ENCODE measurements around the gene KCNQ2.

The KCNQ2 gene

DNA sequence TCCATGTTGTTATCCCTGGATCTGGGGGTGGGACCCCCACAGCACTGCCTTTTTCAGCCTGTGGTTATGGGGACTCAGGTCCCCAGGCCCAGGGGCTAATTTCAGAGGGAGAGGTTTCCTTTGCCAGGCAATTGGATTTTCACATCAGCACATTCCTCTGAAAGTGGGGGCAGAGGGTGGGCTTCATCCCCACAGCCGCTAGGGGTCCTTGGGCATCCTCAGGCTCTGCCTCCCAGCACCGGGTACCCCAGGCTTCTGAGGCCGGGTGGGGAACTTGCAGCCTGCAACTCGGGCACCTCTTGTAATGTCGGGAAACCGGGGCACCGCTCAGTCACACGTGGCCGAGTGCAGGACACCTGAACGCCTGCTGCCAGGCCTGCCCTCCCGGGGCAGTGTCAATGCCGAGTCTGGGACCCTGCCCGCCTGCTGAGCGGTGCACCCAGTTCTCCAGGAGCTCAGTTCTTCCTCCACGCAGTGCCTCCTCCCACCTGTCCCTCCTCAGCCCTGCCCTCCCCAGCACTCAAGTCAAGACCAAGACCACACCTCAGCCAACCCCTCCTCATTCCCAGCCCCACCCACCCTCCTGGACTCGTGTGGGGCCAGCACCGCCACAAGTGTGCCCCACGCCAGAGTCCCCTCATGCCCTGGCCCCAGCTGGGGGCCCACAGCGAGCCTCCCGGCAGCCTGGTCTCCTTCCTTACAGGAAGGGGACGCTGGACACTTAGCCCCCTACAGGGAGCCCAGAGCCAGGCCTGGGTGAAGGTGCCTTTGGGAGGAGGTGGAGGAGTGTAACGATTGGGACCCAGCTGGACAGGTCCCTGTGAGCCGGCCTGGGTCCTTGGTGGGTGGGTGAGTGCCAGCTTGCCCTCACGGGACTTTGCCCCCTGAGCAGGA is 102.5 kb downstream of the KCNQ2 start:
- Histone ChIP-seq H3K4me1 (ENCODE audit: insufficient read depth, low read length) (no peaks in the 10 kb centered on the region), H3K27ac (ENCODE audit: low read depth, low read length) (no peak overlapping the region), H3K4me3 (ENCODE audit: low read depth in 1 of 2, low read length in 2 of 2) (no peak overlapping the region), H3K27me3 (ENCODE audit: control insufficient read depth in 1 of 2, insufficient read depth in 2 of 2, low read length in 2 of 2) (peaks cover 0 to 21% of the 10 kb centered on the region in 2 donors), H3K36me3 (ENCODE audit: insufficient read depth, low read length) (no peaks in the 10 kb centered on the region), H3K9me3 (ENCODE audit: low read length) (no peaks in the 10 kb centered on the region), H3K9ac (ENCODE audit: low read length) (no peak overlapping the region)

DNA sequence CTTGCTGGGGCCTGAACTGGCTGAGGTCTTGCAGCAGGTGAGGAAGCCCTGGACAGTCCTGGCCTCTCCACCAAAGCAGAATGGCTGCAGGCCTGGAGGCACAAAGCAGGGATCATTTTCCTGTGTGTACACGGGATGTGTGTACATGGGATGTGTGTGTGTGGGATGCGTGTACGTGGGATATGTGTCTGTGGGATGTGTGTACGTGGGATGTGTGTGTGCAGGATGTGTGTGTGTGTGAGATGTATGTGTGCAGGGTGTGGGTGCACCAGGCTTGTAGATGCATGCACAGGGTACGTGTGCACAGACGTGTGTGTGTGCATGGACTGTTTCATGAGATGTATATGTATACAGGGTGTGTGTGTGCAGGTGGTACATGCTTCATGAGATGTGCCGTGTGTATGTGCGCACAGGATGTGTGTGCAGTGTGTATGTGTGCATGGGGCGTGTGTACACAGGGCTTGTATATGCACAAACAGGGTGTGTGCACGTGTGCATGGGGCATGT is 103.4 kb downstream of the KCNQ2 start:
- H3K27me3 ChIP-seq (ENCODE audit: control insufficient read depth in 1 of 2, insufficient read depth in 2 of 2, low read length in 2 of 2), result peaks cover 0 to 21% of the 10 kb centered on the region in 2 donors

DNA sequence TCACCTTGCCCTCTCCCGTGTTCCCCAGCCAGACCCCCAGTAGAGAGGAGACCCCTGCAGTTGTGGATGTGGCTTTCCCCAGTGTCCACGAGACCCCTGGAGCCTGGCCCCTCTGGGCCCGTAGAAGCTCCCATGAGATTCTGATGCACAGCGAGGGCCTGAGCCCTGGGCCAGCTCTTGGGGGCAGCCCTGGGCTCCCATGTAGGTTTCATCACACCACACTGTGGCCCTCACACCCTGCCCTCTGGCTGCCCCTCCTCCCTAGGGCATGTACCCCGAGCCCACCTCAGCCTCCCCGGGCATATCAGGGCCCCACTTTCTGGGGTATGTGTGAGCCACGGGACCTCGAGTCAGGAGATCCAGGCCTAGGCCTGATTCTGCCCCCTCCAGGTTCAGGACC is 104.3 kb downstream of the KCNQ2 start:
- H3K9ac ChIP-seq (ENCODE audit: low read length), result no peak overlapping the region
- no peak overlapping the region for H3K4me3 ChIP-seq (ENCODE audit: low read depth in 1 of 2, low read length in 2 of 2)
- no peaks in the 10 kb centered on the region for H3K9me3 ChIP-seq (ENCODE audit: low read length)
- no peaks in the 10 kb centered on the region for H3K36me3 ChIP-seq (ENCODE audit: insufficient read depth, low read length)
- H3K4me1 ChIP-seq (ENCODE audit: insufficient read depth, low read length), result no peaks in the 10 kb centered on the region
- peaks cover 0 to 25% of the 10 kb centered on the region in 2 donors for H3K27me3 ChIP-seq (ENCODE audit: control insufficient read depth in 1 of 2, insufficient read depth in 2 of 2, low read length in 2 of 2)
- no peak overlapping the region for H3K27ac ChIP-seq (ENCODE audit: low read depth, low read length)

More for the DNA sequence above, 103.4 kb downstream of the KCNQ2 start:
- Histone ChIP-seq H3K9ac (ENCODE audit: low read length) (no peak overlapping the region), H3K36me3 (ENCODE audit: insufficient read depth, low read length) (no peaks in the 10 kb centered on the region), H3K27ac (ENCODE audit: low read depth, low read length) (no peak overlapping the region), H3K9me3 (ENCODE audit: low read length) (no peaks in the 10 kb centered on the region), H3K4me3 (ENCODE audit: low read depth in 1 of 2, low read length in 2 of 2) (no peak overlapping the region), H3K4me1 (ENCODE audit: insufficient read depth, low read length) (no peaks in the 10 kb centered on the region)

DNA sequence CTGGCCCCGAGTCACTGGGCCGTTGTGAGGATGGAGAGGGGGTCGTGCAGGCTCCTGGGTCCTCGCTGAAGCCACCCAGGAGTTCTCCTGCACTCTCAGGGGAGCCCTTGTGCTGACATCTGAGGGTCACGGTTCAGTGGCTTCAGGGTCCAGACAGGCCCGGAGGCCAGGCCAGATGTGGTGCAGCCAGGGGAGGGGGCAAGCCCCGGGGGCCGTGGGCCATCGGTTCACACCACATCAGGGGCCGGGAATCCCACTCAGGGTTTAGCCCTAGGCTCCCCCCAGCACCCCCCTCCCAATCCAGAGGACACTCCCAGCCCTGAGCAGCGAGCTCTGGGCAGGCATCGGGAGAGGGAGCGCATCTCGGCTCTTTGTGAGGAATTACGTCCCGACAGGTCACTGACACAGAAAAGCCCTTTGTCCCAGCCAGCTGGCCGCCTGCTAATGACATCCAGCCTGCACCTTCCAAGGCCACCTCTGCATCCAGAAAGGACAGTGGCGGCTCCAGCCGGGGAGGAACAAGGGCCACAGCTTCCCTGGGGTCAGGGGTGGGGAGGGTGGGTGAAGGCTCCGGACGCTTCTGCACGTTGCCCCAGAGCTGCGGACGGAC is 104.9 kb downstream of the KCNQ2 start:
- H3K36me3 ChIP-seq (ENCODE audit: insufficient read depth, low read length), result no peaks in the 10 kb centered on the region
- no peak overlapping the region for H3K27ac ChIP-seq (ENCODE audit: low read depth, low read length)
- peaks cover 0 to 22% of the 10 kb centered on the region in 2 donors for H3K27me3 ChIP-seq (ENCODE audit: control insufficient read depth in 1 of 2, insufficient read depth in 2 of 2, low read length in 2 of 2)
- H3K4me1 ChIP-seq (ENCODE audit: insufficient read depth, low read length), result no peaks in the 10 kb centered on the region
- H3K4me3 ChIP-seq (ENCODE audit: low read depth in 1 of 2, low read length in 2 of 2), result no peak overlapping the region
- H3K9ac ChIP-seq (ENCODE audit: low read length), result no peak overlapping the region
- no peaks in the 10 kb centered on the region for H3K9me3 ChIP-seq (ENCODE audit: low read length)

DNA sequence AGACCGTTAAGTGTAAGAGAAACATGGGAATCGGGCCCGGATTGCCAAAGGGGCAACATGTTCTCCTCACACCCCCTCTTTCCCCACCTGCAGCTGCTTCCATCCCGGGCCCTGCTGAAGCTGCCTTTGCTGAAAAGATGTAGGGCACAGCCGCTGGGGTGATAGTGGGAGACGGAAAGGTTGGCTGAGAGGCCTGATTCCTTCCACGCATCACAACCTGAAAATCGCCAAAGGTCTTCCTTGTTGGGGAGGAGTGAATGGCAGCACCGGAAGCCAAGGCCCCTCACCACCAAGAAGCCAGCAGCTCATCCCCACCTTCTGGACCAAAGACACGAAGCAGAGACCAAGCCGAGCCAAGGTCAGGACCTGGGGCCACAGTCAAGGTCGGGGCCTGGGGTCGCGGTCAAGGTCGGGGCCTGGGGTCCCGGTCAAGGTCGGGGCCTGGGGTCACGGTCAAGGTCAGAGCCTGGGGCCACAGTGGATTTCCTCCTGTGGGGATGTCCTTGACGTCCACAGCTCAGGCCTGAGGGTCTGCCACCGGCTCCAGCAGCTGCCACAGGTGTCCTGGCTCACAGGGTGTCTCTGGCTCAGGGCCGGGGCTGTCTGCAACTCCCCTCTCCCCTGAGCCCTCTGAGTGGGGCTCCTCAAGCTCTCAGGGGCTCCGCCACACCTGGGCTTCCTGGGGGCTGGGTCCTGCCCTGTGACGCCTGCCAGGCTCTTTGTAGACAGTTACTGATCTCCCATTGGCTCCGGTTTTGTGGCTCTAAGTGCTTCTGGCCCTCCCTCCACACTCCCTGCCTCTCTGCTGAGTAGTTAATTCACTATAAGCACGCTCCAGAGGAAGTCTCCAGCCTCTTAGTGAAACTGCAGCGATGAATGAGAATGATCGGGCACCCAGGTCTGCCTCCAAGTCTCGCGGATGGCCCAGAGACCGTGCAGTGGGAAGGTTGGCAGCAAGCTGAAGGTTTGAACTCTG is 105.8 kb downstream of the KCNQ2 start:
- no peaks in the 10 kb centered on the region for H3K9me3 ChIP-seq (ENCODE audit: low read length)
- no peak overlapping the region for H3K9ac ChIP-seq (ENCODE audit: low read length)
- H3K27me3 ChIP-seq (ENCODE audit: control insufficient read depth in 1 of 2, insufficient read depth in 2 of 2, low read length in 2 of 2), result peaks cover 0 to 24% of the 10 kb centered on the region in 2 donors
- H3K4me3 ChIP-seq (ENCODE audit: low read depth in 1 of 2, low read length in 2 of 2), result no peak overlapping the region
- H3K27ac ChIP-seq (ENCODE audit: low read depth, low read length), result no peak overlapping the region
- H3K36me3 ChIP-seq (ENCODE audit: insufficient read depth, low read length), result no peaks in the 10 kb centered on the region
- no peaks in the 10 kb centered on the region for H3K4me1 ChIP-seq (ENCODE audit: insufficient read depth, low read length)

DNA sequence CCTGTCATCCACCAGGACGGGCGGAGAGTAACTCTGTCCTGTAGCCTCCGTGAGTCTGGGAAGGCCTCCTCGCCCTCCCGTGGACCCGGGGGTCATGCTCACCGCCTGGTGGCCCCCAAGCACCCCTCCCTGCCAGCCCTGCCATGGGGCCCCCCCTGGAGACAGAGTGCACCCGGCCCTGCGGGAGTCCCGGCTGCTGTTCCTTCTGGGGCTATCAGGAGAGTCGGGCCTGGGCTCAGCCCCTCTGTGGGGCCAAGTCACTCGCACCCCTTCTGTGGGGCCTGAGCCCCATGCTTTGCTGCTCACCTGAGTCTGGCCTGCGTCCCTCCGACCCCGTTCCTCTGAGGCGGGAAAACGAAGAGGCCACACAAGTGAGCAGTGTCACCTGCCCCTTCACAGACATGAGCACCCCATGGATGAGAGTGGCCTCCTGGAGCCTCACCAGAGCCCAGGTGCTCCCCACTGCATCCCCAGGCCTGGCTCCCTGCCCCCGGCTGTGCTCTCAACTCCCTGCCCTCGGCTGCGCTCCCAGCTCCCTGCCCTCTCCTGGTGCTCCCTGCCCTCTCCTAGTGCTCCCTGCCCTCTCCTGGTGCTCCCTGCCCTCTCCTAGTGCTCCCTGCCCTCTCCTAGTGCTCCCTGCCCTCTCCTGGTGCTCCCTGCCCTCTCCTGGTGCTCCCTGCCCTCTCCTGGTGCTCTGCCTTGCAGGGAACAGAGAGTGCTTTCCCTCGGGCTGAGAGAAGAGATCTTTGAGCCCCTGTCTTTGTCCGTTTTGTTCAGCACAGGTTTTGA is 106.7 kb downstream of the KCNQ2 start:
- Histone ChIP-seq H3K36me3 (ENCODE audit: insufficient read depth, low read length) (no peaks in the 10 kb centered on the region), H3K4me1 (ENCODE audit: insufficient read depth, low read length) (no peaks in the 10 kb centered on the region), H3K9me3 (ENCODE audit: low read length) (no peaks in the 10 kb centered on the region), H3K27me3 (ENCODE audit: control insufficient read depth in 1 of 2, insufficient read depth in 2 of 2, low read length in 2 of 2) (peaks cover 0 to 23% of the 10 kb centered on the region in 2 donors), H3K27ac (ENCODE audit: low read depth, low read length) (no peak overlapping the region), H3K9ac (ENCODE audit: low read length) (no peak overlapping the region), H3K4me3 (ENCODE audit: low read depth in 1 of 2, low read length in 2 of 2) (no peak overlapping the region)

DNA sequence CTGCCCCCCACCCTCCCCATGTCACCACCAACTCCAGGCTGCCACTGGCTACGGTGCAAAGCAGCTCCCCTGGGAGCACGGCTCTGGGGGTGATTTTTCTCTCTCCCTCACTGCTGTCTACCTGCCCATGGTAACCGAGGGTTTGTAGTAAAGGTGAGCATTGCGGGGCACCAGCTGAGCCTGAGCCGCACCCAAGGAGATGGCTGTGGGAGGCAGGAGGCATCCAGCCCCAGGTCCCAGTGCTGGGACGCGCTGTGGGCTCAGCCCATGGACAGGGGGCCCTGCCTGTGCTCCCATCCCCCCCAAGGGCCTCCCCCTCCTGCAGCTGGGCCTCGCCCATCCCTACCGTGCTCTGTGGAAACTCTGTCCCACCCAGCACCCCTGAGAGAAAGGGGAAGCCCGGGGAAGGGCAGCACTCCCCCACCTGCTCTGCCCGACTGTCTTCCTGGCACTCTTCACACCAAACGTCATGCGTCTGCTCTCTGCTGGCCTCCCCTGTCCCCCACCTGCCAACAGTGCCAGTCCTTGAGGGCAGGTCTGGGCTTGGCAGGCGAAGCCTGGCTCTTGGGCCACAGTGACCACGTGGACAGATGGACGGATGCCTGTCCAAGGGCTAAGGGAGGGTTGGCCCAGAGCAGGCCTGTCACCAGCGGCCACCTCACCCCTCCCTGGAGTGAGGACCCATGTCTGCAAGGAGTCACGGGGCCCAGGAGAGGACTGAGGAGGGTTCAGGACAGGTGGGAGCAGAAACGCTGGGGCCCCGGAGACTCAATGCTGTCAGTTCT is 107.5 kb downstream of the KCNQ2 start:
- H3K27ac ChIP-seq (ENCODE audit: low read depth, low read length), result no peak overlapping the region
- no peaks in the 10 kb centered on the region for H3K4me1 ChIP-seq (ENCODE audit: insufficient read depth, low read length)
- H3K9me3 ChIP-seq (ENCODE audit: low read length), result no peaks in the 10 kb centered on the region
- H3K27me3 ChIP-seq (ENCODE audit: control insufficient read depth in 1 of 2, insufficient read depth in 2 of 2, low read length in 2 of 2), result peaks cover 0 to 31% of the 10 kb centered on the region in 2 donors
- no peak overlapping the region for H3K4me3 ChIP-seq (ENCODE audit: low read depth in 1 of 2, low read length in 2 of 2)
- no peaks in the 10 kb centered on the region for H3K36me3 ChIP-seq (ENCODE audit: insufficient read depth, low read length)
- H3K9ac ChIP-seq (ENCODE audit: low read length), result no peak overlapping the region

DNA sequence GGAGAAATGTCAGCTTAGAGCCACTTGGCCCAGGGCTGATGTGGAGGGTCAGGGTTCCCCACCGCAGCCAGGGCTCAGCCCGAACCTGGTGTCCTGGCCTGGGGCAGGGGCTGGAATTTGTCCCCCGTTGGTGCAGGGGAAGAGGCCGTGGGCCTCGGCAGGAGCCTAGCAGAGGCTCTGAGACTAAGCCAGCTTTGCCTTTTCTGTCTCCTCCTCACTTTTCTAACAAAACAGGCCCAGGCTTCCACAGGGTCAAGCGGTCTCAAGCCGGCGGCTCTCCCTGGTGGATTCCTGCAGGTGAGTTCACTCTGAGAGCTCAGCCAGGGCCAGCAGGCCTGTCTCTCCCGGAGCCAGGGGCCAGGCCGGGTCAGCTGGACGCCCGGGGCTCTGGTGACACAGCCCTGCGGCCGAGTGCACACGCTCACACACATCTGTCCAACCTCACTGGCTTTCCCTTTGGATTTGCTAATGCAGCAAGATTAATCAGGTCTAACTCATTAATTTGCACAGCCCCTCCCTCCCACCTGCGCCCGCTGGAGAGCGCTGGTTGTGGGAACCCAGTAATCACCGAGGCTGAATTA is 108.4 kb downstream of the KCNQ2 start:
- Histone ChIP-seq H3K4me1 (ENCODE audit: insufficient read depth, low read length) (no peaks in the 10 kb centered on the region), H3K27me3 (ENCODE audit: control insufficient read depth in 1 of 2, insufficient read depth in 2 of 2, low read length in 2 of 2) (peaks cover 0 to 40% of the 10 kb centered on the region in 2 donors), H3K27ac (ENCODE audit: low read depth, low read length) (no peak overlapping the region), H3K9me3 (ENCODE audit: low read length) (no peaks in the 10 kb centered on the region), H3K4me3 (ENCODE audit: low read depth in 1 of 2, low read length in 2 of 2) (no peak overlapping the region), H3K9ac (ENCODE audit: low read length) (no peak overlapping the region), H3K36me3 (ENCODE audit: insufficient read depth, low read length) (no peaks in the 10 kb centered on the region)

DNA sequence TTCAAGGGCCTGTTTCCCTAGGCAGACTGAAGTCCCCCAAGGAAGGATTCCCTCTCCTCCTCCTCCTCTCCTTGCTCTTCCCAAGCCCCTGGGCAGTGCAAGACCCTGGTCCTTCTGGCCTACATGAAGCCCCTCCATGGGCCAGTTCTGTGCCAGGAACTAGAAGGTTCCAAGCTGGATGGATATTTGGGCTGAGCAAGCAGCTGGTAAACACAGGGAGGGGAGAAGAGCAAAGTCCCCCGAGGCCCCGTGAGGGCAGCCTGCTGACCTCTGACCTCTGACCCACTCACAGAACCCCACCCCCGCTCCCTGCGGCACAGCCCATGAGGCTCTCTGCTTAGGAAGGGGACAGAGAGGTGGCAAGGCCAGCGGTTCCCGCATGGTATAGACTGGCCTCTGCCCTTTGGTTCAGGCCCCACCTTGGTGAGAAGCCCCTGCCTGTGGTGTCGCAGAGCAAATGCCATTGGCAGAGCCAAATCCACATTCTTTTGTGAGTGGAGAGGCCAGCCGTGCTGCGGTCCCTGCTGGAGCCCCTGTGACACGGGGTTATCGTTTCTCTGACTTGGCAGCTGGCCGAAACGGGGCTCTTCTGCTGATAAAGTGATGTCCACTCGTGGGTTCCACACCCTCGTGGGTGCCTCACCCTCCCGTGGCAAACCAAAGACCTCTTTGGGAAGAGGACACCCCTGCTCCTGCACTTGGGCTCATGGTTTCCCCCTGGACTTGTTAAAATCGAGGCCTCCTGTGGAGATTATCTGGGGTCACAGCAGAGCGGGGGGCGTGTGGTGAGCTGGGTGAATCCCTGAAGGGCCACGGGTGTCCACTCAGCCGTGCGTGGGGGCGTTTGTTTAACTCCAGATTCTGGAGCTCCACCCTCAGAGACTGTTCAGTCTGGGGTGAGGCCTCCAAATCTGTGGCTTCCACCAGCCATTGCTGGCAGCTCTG is 109.2 kb downstream of the KCNQ2 start:
- peaks cover 0 to 48% of the 10 kb centered on the region in 2 donors for H3K27me3 ChIP-seq (ENCODE audit: control insufficient read depth in 1 of 2, insufficient read depth in 2 of 2, low read length in 2 of 2)
- H3K9me3 ChIP-seq (ENCODE audit: low read length), result no peaks in the 10 kb centered on the region
- no peaks in the 10 kb centered on the region for H3K4me1 ChIP-seq (ENCODE audit: insufficient read depth, low read length)
- H3K36me3 ChIP-seq (ENCODE audit: insufficient read depth, low read length), result no peaks in the 10 kb centered on the region
- H3K4me3 ChIP-seq (ENCODE audit: low read depth in 1 of 2, low read length in 2 of 2), result no peak overlapping the region
- no peak overlapping the region for H3K9ac ChIP-seq (ENCODE audit: low read length)
- H3K27ac ChIP-seq (ENCODE audit: low read depth, low read length), result no peak overlapping the region
